B cell (primary cell): ENCODE results near the gene CCDC116.

ENCODE experiments used
- CTCF ChIP-seq: fragments of 200-600 bp; IDR thresholded peaks from one replicate; pipeline ENCODE4 v1.8.0; 2022; ENCODE audit warnings: antibody characterized with exemption, mild to moderate bottlenecking
- EZH2 ChIP-seq: IDR thresholded peaks from 2 replicates; pipeline ENCODE4 v1.6.1; 2012; ENCODE audit warnings: borderline replicate concordance, low read depth, mild to moderate bottlenecking, moderate library complexity, low read length; ENCODE audit not compliant: insufficient read depth, poor library complexity, severe bottlenecking

DNA sequence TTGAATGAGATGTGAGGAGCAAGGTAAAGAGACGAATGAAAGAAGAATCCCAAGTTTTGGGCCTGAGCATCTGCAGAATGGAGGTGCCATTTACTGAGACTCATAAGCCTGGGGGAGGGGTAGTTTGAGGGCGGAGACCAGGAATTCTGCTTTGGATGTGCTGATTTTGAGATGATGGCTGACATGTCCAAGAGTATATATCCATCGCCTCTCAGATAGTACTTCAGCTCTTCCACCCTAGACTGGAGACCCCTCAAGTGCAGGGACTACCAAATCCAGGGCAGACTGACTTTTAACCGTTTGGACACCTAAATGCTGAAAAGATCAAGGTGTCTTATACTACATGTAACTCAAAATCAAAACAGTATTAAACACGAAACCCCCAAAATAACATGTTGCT lies 8.2 kb downstream of the CCDC116 start:
- TF ChIP-seq CTCF (no peak), EZH2 (no peak)
